MG63 (cell line): ENCODE results near the gene ENG. TPM values are rescaled to one million over a fixed set of nuclear protein-coding genes. Genes with fewer than 3 reads are reported as not detected.

Experiments used
- DNase-seq: peaks from one replicate; pipeline ENCODE4 v3.0.0-alpha.2; 2020
- H3K27me3 ChIP-seq: fragments of 250-450 bp; sonication (Bioruptor Pico); 2 replicates; pipeline ENCODE4 v1.5.1; 2020; ENCODE audit warnings: mild to moderate bottlenecking, moderate library complexity
- H3K36me3 ChIP-seq: fragments of 250-450 bp; sonication (Bioruptor Pico); 2 replicates; pipeline ENCODE4 v1.5.1; 2020; ENCODE audit warnings: mild to moderate bottlenecking, moderate library complexity
- H3K4me3 ChIP-seq: fragments of 250-450 bp; sonication (Bioruptor Pico); 2 replicates; pipeline ENCODE4 v1.5.1; 2020; ENCODE audit warnings: mild to moderate bottlenecking, moderate library complexity
- H3K9me3 ChIP-seq: fragments of 250-450 bp; sonication (Bioruptor Pico); 2 replicates; pipeline ENCODE4 v1.5.1; 2020; ENCODE audit warnings: mild to moderate bottlenecking, moderate library complexity
- total RNA-seq: library from RNA; depleted of rRNA; stranded (reverse); fragments of >200 nt; shearing (Covaris generic); gene quantifications from 2 replicates; pipeline ENCODE4 v1.2.3, GENCODE V29; 2014; ENCODE audit warnings: low replicate concordance

Gene ENG
- total RNA-seq, 1 experiment from 2014 or later: 14.0 TPM

GRCh38 chr9:127814619-127815511 is 39.6 kb downstream of the ENG start:
- Histone ChIP-seq H3K36me3 (peaks cover 71% of the 10 kb centered on the region), H3K27me3 (no peaks in the 10 kb centered on the region), H3K9me3 (no peaks in the 10 kb centered on the region), H3K4me3 (no peak overlapping the region)
- no peak for DNase-seq

DNA sequence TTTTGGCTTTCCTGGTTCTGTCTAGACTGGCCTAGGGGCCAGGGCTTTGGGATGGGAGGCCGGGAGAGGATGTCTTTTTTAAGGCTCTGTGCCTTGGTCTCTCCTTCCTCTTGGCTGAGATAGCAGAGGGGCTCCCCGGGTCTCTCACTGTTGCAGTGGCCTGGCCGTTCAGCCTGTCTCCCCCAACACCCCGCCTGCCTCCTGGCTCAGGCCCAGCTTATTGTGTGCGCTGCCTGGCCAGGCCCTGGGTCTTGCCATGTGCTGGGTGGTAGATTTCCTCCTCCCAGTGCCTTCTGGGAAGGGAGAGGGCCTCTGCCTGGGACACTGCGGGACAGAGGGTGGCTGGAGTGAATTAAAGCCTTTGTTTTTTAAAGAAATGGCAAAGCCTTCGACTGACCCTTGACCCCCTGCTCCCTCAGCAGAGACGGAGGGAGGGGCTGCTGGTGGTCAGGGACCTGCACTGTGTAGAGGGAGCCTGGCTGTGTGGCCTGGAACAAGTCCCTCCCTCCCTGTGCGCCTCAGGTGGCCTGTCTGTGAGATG is 40.7 kb downstream of the ENG start:
- DNase-seq: no peak
- Histone ChIP-seq H3K27me3 (no peaks in the 10 kb centered on the region), H3K4me3 (no peak overlapping the region), H3K36me3 (peaks cover 69% of the 10 kb centered on the region), H3K9me3 (no peaks in the 10 kb centered on the region)

- DNase-seq: no peak
- Histone ChIP-seq H3K9me3 (no peaks in the 10 kb centered on the region), H3K27me3 (no peaks in the 10 kb centered on the region), H3K36me3 (peaks cover 67% of the 10 kb centered on the region), H3K4me3 (no peak overlapping the region)
Measured at GRCh38 chr9:127812936-127813675, 41.4 kb downstream of the ENG start.

GRCh38 chr9:127812011-127812410 is 42.4 kb downstream of the ENG start:
- no peaks in the 10 kb centered on the region for H3K9me3 ChIP-seq
- peaks cover 66% of the 10 kb centered on the region for H3K36me3 ChIP-seq
- no peak overlapping the region for H3K4me3 ChIP-seq
- no peak for DNase-seq
- no peaks in the 10 kb centered on the region for H3K27me3 ChIP-seq

DNA sequence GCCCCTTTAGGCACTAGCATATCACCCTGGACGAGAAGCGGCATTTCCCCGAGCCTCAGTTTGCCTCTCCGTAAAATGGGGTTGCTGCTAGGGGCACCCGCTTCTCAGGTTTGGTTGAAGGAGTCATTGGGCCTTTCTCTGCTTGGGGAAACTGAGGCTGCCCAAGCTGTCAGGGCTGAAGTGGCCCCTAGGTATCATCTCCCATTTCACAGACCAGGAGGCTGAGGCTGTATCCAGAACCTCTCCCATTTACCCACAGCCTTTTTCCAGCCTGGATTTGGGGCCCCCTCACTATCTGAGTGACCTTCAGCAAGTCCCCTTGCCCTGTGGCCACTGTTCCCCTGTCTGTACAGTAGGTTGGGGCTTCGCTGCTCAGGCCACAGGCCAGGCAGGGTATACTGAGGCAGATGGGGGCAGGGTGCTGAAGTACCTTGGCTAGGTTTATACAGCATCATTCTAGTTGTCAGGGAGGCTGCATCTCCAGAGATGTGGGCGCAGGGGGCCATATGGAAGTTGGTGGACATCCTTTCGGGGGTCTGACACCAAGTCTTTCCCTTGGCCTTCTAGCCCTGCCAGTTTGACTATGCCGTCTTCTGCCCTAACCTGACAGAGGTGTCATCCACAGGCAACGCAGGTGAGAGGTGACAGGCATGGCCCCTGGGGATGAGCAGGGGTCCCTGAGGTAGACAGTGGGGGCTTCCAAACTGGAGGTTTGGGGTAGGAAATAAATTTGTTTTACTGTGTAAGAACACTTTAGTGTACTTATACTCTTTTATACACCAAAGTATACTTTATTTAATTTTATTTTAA is 43.9 kb downstream of the ENG start:
- DNase-seq: no peak
- no peaks in the 10 kb centered on the region for H3K27me3 ChIP-seq
- peaks cover 66% of the 10 kb centered on the region for H3K36me3 ChIP-seq
- no peaks in the 10 kb centered on the region for H3K9me3 ChIP-seq
- H3K4me3 ChIP-seq: no peak overlapping the region

DNA sequence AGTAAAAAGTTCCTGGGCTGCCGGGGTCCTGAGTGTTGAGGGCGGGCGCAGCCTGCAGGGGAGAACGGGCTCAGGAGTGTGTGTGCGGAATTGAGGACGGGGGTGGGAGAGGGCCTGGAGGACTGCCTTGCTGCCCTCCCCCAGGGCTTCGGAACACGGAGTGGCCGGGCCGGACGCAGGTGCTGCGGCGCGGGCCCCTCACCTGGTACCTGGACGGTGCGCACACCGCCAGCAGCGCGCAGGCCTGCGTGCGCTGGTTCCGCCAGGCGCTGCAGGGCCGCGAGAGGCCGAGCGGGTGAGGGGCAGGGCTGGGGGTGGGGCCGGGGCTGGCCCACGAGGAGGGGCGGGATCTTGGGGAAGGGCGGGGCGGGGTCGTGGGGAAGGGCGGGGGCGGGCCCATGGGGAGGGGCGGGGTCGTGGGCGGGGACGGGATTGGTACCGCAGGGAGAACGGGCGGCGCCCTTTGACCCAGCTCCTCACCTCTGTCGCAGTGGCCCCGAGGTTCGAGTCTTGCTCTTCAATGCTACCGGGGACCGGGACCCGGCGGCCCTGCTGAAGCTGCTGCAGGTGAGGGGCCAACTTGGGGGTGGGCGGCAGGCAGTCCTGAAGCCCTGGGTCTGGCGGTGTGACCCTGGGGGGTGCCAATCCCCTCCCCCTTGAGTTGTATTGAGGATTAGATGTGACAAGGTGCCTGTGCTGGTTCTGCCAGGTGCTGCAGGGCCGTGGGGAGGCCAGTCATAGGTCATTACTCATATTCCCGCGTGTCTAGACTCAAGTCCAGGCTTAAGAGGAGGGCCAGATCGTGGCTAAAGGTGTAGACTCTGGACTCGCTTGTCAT is 44.7 kb downstream of the ENG start:
- Histone ChIP-seq H3K36me3 (peaks cover 67% of the 10 kb centered on the region), H3K4me3 (no peak overlapping the region), H3K27me3 (no peaks in the 10 kb centered on the region), H3K9me3 (no peaks in the 10 kb centered on the region)
- no peak for DNase-seq

GRCh38 chr9:127809002-127809539 is 45.4 kb downstream of the ENG start:
- peaks cover 68% of the 10 kb centered on the region for H3K36me3 ChIP-seq
- H3K4me3 ChIP-seq: no peak overlapping the region
- H3K27me3 ChIP-seq: no peaks in the 10 kb centered on the region
- DNase-seq: no peak
- no peaks in the 10 kb centered on the region for H3K9me3 ChIP-seq

DNA sequence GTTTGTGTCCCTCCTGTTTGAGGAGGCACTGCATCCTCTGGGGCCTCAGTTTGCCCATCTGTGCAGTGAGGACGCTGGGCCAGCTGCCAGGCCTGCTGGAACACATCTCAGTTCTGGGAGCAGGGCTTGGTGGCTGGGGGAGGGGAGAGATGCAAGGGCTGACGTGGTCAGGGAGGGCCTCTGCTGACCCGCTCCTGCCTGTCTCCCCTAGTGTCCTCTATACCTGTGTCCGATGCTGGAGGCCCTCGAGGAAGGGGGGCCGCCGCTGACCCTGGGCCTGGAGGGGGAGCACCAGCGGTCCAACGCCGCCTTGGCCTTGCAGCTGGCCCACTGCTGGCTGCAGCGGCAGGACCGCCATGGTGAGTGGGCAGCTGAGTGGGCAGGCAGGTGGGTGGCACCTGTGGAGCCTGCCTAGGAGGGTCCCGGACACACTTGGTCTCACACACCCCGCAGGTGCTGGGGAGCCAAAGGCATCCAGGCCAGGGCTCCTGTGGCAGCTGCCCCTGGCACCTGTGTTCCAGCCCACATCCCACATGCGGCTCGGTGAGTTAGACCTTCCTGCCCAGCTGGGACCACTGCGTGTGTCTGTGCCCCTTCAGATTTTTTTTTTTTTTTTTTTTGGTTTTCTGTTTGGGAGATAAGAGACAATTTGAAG is 46.0 kb downstream of the ENG start:
- peaks cover 64% of the 10 kb centered on the region for H3K36me3 ChIP-seq
- no peaks in the 10 kb centered on the region for H3K27me3 ChIP-seq
- DNase-seq: no peak
- no peaks in the 10 kb centered on the region for H3K9me3 ChIP-seq
- H3K4me3 ChIP-seq: no peak overlapping the region

DNA sequence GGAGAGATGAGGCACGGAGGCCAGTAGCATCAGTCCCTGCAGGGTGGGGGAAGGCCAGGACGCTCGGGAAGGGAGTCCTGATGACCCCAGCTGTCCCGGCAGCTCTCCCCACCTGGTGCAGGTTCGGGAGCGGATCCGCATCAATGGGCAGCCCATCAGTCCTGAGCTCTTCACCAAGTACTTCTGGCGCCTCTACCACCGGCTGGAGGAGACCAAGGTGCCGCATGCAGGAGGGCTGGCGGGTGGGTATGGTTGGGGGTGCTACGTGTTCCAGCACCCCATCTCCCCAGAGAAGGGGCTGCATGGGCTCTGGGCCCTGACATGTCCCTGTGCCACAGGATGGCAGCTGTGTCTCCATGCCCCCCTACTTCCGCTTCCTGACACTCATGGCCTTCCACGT is 47.6 kb downstream of the ENG start:
- Histone ChIP-seq H3K4me3 (no peak overlapping the region), H3K27me3 (no peaks in the 10 kb centered on the region), H3K9me3 (no peaks in the 10 kb centered on the region), H3K36me3 (peaks cover 53% of the 10 kb centered on the region)
- no peak for DNase-seq

GRCh38 chr9:127805620-127806019 is 48.8 kb downstream of the ENG start:
- Histone ChIP-seq H3K4me3 (no peak overlapping the region), H3K36me3 (peaks cover 49% of the 10 kb centered on the region), H3K9me3 (no peaks in the 10 kb centered on the region), H3K27me3 (no peaks in the 10 kb centered on the region)
- no peak for DNase-seq

DNA sequence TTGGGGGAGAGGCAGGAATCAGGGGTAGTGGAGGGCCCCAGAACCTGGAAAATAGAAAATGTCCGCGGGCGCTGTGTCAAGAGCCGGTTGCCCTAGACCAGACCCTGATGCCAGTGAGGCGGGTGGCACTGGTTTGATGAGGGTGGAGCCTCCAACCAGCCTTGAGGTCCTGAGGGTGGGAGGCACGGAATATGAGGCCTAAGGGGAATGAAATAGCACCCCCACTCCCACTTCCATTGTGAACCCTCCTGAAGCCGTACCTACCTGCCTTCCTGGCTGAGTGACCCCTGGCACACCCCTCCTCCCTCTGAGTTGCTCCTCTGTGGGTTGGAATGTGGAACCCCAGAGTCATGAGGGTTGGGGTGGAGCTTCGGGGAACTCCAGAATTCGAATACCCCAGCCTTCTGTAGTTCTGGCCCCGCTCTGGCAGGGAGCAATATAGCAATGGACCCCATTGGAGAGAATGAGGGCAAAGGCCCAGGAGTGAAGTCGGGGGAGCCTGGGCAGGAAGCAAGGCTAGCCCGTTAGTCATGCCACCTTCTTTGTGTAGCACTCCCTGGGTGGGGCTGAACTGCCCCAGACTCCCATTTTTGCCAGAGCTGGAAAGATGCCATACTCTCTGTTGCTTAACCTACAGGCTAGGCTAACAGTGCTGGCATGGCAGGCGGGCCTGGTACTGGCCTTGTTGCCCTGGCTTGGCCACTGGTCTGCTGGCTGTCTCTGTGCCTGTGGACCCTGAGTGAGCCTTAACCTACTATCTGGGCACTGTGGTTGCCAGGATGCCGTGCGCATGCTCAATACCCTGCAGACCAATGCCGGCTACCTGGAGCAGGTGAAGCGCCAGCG is 50.7 kb downstream of the ENG start:
- peak overlapping the region; percentile 84 for H3K4me3 ChIP-seq
- peaks cover 36% of the 10 kb centered on the region for H3K36me3 ChIP-seq
- DNase-seq: peak; percentile 74
- H3K27me3 ChIP-seq: no peaks in the 10 kb centered on the region
- no peaks in the 10 kb centered on the region for H3K9me3 ChIP-seq

DNA sequence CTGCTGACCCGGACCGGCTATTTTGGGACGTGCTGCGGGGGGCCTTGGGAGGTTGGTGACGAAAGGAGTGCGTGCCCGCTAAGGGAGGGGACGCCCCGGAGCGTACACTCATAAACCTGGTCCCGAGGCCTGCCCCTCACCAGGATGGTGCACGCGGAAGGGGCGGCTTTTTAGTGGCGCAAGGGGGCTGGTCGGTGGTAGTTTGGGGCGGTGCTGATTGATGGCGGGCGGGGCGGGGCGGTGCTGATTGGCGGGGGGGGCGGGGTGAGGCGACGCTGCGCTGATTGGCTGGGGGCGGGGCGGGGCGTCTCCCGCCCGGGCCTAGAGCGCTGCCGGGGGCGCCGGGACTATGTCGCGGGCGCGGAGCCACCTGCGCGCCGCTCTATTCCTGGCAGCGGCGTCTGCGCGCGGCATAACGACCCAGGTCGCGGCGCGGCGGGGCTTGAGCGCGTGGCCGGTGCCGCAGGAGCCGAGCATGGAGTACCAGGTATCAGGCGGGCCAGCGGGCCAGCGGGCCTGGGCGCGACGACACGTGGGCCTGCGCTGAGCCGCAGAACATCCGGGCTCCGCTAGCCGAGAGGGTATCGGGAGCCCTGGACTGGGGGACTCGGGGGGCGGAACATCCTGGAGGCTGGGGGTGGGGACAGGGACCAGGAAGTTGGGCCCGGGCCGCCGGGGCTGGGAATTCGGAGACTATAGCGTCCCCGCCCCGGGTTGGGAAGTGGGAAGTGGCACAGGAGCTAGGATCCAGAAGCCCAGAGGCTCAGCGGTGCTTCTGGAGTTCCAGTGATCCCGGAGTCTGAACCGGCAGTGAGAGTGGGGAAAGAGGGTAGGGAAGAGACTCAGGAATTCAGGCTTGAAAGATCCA is 51.6 kb downstream of the ENG start, which contains the start of gene FPGS:
FPGS (plus strand) TSS at position 307 of the 868 bp plus-strand sequence; CDS start at position 350, 43 bp downstream.
- DNase-seq: peak; percentile 92
- H3K27me3 ChIP-seq: no peaks in the 10 kb centered on the region
- H3K4me3 ChIP-seq: peak within 1 kb of the TSS; percentile 84
- H3K9me3 ChIP-seq: no peaks in the 10 kb centered on the region
- peaks cover 33% of the 10 kb centered on the region for H3K36me3 ChIP-seq

DNA sequence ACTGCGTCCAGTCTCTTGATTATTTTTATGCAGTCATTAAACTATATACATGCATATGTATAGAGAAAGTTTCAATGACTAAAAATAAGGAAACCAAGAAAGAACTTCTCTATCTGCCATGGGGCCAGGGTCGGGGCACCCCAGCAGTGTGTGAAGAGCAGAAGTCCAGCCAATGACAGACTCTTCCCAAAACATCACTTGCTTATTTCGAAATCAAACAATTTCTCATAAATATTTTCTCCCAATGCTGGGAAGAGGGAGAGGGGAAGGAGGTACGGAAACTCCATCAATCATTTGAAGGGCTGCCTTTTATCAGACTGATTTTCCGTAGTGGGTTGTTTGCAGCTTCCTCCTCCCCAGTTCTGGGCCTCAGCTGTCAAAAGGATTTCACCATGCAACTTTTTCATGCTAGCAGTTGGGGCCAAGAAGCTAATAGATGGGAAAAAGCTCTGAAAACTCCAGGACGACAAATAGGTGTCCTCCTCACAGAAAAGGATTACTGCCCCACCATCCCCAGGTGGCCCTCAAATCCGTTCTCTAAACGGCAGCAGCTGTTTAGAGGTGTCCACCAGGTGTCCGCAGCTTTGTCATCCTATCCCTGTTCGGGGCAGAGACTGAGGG is 52.4 kb downstream of the ENG start:
- no peaks in the 10 kb centered on the region for H3K9me3 ChIP-seq
- no peak for DNase-seq
- H3K27me3 ChIP-seq: no peaks in the 10 kb centered on the region
- H3K4me3 ChIP-seq: peak overlapping the region; percentile 84
- peaks cover 26% of the 10 kb centered on the region for H3K36me3 ChIP-seq
